HCT116 (cell line): ENCODE data around the gene ZNF318. TPM values are rescaled to one million over a fixed set of nuclear protein-coding genes. Genes with fewer than 3 reads are reported as not detected.

ENCODE experiments used
- ATAC-seq: fragments of 200-7000 bp; cut with Tn5 transposase; 2 replicates; pipeline ENCODE4 v1.9.1; 2020; ENCODE audit warnings: mild to moderate bottlenecking, moderate library complexity
- BruUV-seq: library from RNA; stranded (reverse); fragments of 400-500 nt; replicated peaks from 2 replicates; lab custom pipeline; 2021; lab: Mats Ljungman, UMichigan
- CTCF ChIA-PET: fragments of 300-600 bp; sonication (Branson Sonifier 250); formaldehyde crosslinking; loops from one replicate; lab custom pipeline; 2021; ENCODE audit warnings: antibody characterized with exemption; lab: Charles Lee
- POLR2A ChIA-PET: fragments of 300-600, 350-600 bp; sonication (Branson Sonifier 250); formaldehyde crosslinking; loops from one replicate; lab custom pipeline; 2021; ENCODE audit warnings: antibody characterized with exemption; lab: Charles Lee
- RAD21 ChIA-PET, 2 experiments: fragments of 300-600 bp; sonication (Branson Sonifier 250); formaldehyde crosslinking; loops; one replicate each; lab custom pipeline; 2023; ENCODE audit warnings: low total read pairs in 2 of 2; ENCODE audit not compliant: uncharacterized antibody in 2 of 2, unreplicated experiment in 2 of 2, low non-redundant PET in 1 of 2; lab: Charles Lee
- DNase-seq: peaks from one replicate; pipeline ENCODE4 v3.0.0-alpha.2; 2010; ENCODE audit warnings: low read depth, low spot score
- H2AFZ ChIP-seq: fragments of 200-600 bp; shearing (Covaris generic), sonication (generic); 2 replicates; pipeline ENCODE4 v1.6.1; 2017; ENCODE audit warnings: low read depth, mixed run types, mixed read lengths, antibody characterized with exemption, low read length; ENCODE audit not compliant: poor library complexity, severe bottlenecking
- H3K27ac ChIP-seq: 2 replicates; pipeline ENCODE4 v1.5.1; 2012; ENCODE audit warnings: low read depth, low read length
- H3K27me3 ChIP-seq: fragments of 200-600 bp; sonication (generic); 2 replicates; pipeline ENCODE4 v1.6.1; 2016; ENCODE audit warnings: mixed run types, low read length, mixed read lengths; ENCODE audit not compliant: insufficient read depth
- H3K36me3 ChIP-seq, 2 experiments: fragments of 200-500 bp in 1 of 2; fragments of 200-600 bp in 1 of 2; sonication (Bioruptor generic) in 1 of 2; sonication (generic) in 1 of 2; 2 replicates each; pipeline versions ENCODE4 v1.5.1 to v1.6.1; 2014 to 2016; ENCODE audit warnings: low read length in 2 of 2, inconsistent platforms in 1 of 2, mixed read lengths in 1 of 2, mixed run types in 1 of 2; ENCODE audit not compliant: insufficient read depth in 2 of 2, control insufficient read depth in 1 of 2
- H3K4me1 ChIP-seq, 2 experiments: fragments of 200-600 bp in 1 of 2; sonication (generic) in 1 of 2; 2 replicates each; pipeline versions ENCODE4 v1.5.1 to v1.6.1; 2012 to 2017; ENCODE audit warnings: low read length in 2 of 2, inconsistent platforms in 1 of 2, mild to moderate bottlenecking in 1 of 2, mixed read lengths in 1 of 2, mixed run types in 1 of 2, moderate library complexity in 1 of 2; ENCODE audit not compliant: insufficient read depth in 2 of 2, control insufficient read depth in 1 of 2
- H3K4me2 ChIP-seq: fragments of 200-600 bp; sonication (generic); 2 replicates; pipeline ENCODE4 v1.6.1; 2017; ENCODE audit warnings: mixed run types, low read length, mixed read lengths
- H3K4me3 ChIP-seq, 2 experiments: fragments of 200-600 bp in 1 of 2; sonication (generic) in 1 of 2; replicated peaks in 1 of 2; 2 replicates each; pipeline ENCODE4 v1.5.1; 2011 to 2016; ENCODE audit warnings: low read length in 2 of 2, control low read depth in 1 of 2, low read depth in 1 of 2, mild to moderate bottlenecking in 1 of 2, mixed read lengths in 1 of 2, mixed run types in 1 of 2
- H3K79me2 ChIP-seq: fragments of 200-600 bp; sonication (generic); 2 replicates; pipeline ENCODE4 v1.6.1; 2017; ENCODE audit warnings: mild to moderate bottlenecking, mixed run types, low read length, moderate library complexity, mixed read lengths; ENCODE audit not compliant: insufficient read depth
- H3K9ac ChIP-seq: fragments of 200-600 bp; sonication (generic); 2 replicates; pipeline ENCODE4 v1.6.1; 2016; ENCODE audit warnings: low read length, mixed read lengths
- H3K9me2 ChIP-seq: fragments of 200-600 bp; sonication (generic), shearing (Covaris generic); 2 replicates; pipeline ENCODE4 v1.6.1; 2017; ENCODE audit warnings: mixed run types, mild to moderate bottlenecking, moderate library complexity; ENCODE audit not compliant: insufficient read depth
- H3K9me3 ChIP-seq, 2 experiments: fragments of 200-500 bp in 1 of 2; fragments of 200-600 bp in 1 of 2; sonication (Bioruptor generic) in 1 of 2; sonication (generic) in 1 of 2; 2 replicates each; pipeline ENCODE4 v1.6.1; 2014 to 2017; ENCODE audit warnings: low read length in 2 of 2, mixed read lengths in 2 of 2, inconsistent platforms in 1 of 2, low read depth in 1 of 2, mild to moderate bottlenecking in 1 of 2, mixed run types in 1 of 2, moderate library complexity in 1 of 2; ENCODE audit not compliant: control insufficient read depth in 1 of 2, insufficient read depth in 1 of 2
- H4K20me1 ChIP-seq: fragments of 200-600 bp; sonication (generic), shearing (Covaris generic); 2 replicates; pipeline ENCODE4 v1.6.1; 2017; ENCODE audit warnings: mixed run types, mild to moderate bottlenecking, moderate library complexity; ENCODE audit not compliant: insufficient read depth
- CEBPB ChIP-seq: IDR thresholded peaks from 2 replicates; pipeline ENCODE4 v1.6.1; 2012; ENCODE audit warnings: low read depth
- EGR1 ChIP-seq: IDR thresholded peaks from 2 replicates; pipeline ENCODE4 v1.6.1; 2012; ENCODE audit warnings: low read depth
- EZH2phosphoT487 ChIP-seq: fragments of 200-600 bp; IDR thresholded peaks from 2 replicates; pipeline ENCODE4 v1.6.1; 2018; ENCODE audit warnings: antibody characterized with exemption, borderline replicate concordance
- FOSL1 ChIP-seq: IDR thresholded peaks from 2 replicates; pipeline ENCODE4 v1.6.1; 2012; ENCODE audit warnings: low read depth
- SRF ChIP-seq: IDR thresholded peaks from 2 replicates; pipeline ENCODE4 v1.6.1; 2012; ENCODE audit warnings: low read depth
- TCF7L2 ChIP-seq: IDR thresholded peaks from 2 replicates; pipeline ENCODE4 v1.7.0; 2011; ENCODE audit warnings: borderline replicate concordance, inconsistent platforms; ENCODE audit not compliant: insufficient read depth, insufficient read length; ENCODE audit errors: extremely low read depth
- YY1 ChIP-seq: IDR thresholded peaks from 2 replicates; pipeline ENCODE4 v1.6.1; 2011; ENCODE audit warnings: low read length, low read depth, moderate library complexity, mild to moderate bottlenecking; ENCODE audit not compliant: insufficient replicate concordance; ENCODE audit errors: extremely low read depth
- ZNF274 ChIP-seq: fragments of 200-500 bp; sonication (Bioruptor generic); IDR thresholded peaks from 2 replicates; pipeline ENCODE4 v1.6.1; 2014; ENCODE audit warnings: mild to moderate bottlenecking, low read depth, low read length, inconsistent platforms
- intact Hi-C: fragments of 100-400 bp; cut with micrococcal nuclease; formaldehyde crosslinking; loops from 2 replicates; pipeline ENCODE4 v1.10.0; 2022
- total RNA-seq: library from RNA; stranded (reverse); gene quantifications from one replicate; pipeline ENCODE4 v1.2.1, GENCODE V29; 2021; ENCODE audit not compliant: unreplicated experiment
- TF ChIP-seq, protein P1 (sequence below), 3 experiments: fragments of 200-600 bp in 1 of 3; sonication (generic) in 1 of 3; IDR thresholded peaks in 2 of 3; conservative IDR thresholded peaks in 1 of 3; 2 replicates each; pipeline ENCODE4 v1.5.1; 2012 to 2017; ENCODE audit warnings: low read depth in 2 of 3, low read length in 2 of 3, antibody characterized with exemption in 1 of 3, borderline replicate concordance in 1 of 3, control low read depth in 1 of 3, mild to moderate bottlenecking in 1 of 3, mixed read lengths in 1 of 3, mixed run types in 1 of 3, moderate library complexity in 1 of 3; ENCODE audit not compliant: insufficient read depth in 1 of 3

The ZNF318 gene
- total RNA-seq, 1 experiment from 2014 or later, result 15.2 TPM

DNA sequence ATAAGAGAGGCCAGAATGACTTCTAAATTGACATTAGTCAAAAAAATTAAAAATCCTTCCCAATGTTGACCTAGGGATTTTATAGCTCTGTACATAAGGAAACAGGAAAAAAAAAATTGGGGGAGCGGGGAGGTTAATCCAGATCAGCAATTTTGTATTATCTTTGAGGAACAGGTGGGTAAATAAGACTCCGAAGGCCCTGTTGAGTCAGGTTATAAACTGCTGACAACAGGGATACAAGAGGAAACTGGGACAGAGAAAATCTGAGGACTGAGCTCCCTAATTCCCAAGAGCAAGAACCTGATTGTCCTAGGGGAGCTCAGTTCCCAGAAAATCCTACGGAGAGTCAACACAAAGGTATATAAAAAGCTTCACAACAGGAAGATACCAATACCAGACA is 34.0 kb downstream of the ZNF318 start:
- Histone ChIP-seq H3K4me3 (no peak overlapping the region), H3K4me1 (peaks cover 4 to 6% of the 10 kb centered on the region in 2 experiments; a peak in 3 of 4 replicates), H2AFZ (no peak overlapping the region), H3K27me3 (no peaks in the 10 kb centered on the region), H3K9me3 (no peaks in the 10 kb centered on the region), H3K27ac (no peak overlapping the region), H3K4me2 (no peak overlapping the region), H4K20me1 (no peaks in the 10 kb centered on the region), H3K9me2 (no peaks in the 10 kb centered on the region), H3K36me3 (peaks cover 0 to 4% of the 10 kb centered on the region in 2 experiments; a peak in 2 of 4 replicates), H3K79me2 (no peaks in the 10 kb centered on the region), H3K9ac (no peak overlapping the region)
- intact Hi-C loops, result no loop called here
- POLR2A ChIA-PET, result no interaction called here
- RAD21 ChIA-PET, result no interaction called here
- BruUV-seq, result no TSS peak
- no peak for TF ChIP-seq SRF
- TF ChIP-seq EZH2phosphoT487, result no peak
- TF ChIP-seq ZNF274, result no peak
- TF ChIP-seq CEBPB, result no peak
- TF ChIP-seq, protein P1, sequence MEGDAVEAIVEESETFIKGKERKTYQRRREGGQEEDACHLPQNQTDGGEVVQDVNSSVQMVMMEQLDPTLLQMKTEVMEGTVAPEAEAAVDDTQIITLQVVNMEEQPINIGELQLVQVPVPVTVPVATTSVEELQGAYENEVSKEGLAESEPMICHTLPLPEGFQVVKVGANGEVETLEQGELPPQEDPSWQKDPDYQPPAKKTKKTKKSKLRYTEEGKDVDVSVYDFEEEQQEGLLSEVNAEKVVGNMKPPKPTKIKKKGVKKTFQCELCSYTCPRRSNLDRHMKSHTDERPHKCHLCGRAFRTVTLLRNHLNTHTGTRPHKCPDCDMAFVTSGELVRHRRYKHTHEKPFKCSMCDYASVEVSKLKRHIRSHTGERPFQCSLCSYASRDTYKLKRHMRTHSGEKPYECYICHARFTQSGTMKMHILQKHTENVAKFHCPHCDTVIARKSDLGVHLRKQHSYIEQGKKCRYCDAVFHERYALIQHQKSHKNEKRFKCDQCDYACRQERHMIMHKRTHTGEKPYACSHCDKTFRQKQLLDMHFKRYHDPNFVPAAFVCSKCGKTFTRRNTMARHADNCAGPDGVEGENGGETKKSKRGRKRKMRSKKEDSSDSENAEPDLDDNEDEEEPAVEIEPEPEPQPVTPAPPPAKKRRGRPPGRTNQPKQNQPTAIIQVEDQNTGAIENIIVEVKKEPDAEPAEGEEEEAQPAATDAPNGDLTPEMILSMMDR (IDR thresholded peaks at IDR 0.05 in 2 of 3, conservative IDR thresholded peaks at IDR 0.05 in 1 of 3; ENCODE audit: borderline replicate concordance in 1 of 3, insufficient read depth in 1 of 3, low read depth in 2 of 3, low read length in 2 of 3), result no peak
- TF ChIP-seq EGR1, result no peak
- TF ChIP-seq YY1, result no peak
- no peak for TF ChIP-seq TCF7L2
- TF ChIP-seq FOSL1, result no peak
- CTCF ChIA-PET, result interaction anchor here (0.6 to 2.9 kb wide), 3 partner anchors 25 to 159 kb away, joined by 3 to 16 read pairs (median 3); no protein-coding TSS in a partner anchor
- DNase-seq (no peak), ATAC-seq (no peak)
